ENCODE data around the gene ALDH1A1. TPM values are rescaled to one million over a fixed set of nuclear protein-coding genes. Genes with fewer than 3 reads are reported as not detected.
"Not testable (repeated sequence)": the region's sequence is repeated elsewhere in the genome, so short reads cannot be mapped to it uniquely, and the experiment has no call there.

The ALDH1A1 gene
- total and polyA plus RNA-seq, 2 donors, result 5.6 to 29.1 TPM

DNA sequence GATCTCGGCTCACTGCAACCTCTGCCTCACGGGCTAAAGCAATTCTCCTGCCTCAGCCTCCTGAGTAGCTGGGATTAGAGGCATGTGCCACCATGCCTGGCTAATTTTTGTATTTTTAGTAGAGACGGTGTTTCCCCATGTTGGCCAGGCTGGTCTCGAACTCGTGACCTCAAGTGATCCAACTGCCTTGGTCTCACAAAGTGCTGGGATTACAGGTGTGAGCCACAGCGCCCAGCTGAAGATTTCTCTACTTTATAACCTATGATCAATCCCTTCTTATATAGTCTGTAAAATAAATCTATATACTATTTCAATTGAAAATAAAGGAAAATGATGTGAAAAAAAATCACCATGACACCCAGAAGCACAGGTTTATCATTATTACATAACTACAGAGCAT lies 13.3 kb downstream of the ALDH1A1 start:
- not testable (repeated sequence) for DNase-seq (ENCODE audit: low read depth in 6 of 9, low spot score in 9 of 9); H3K4me3 ChIP-seq (ENCODE audit: low read length in 2 of 2); H3K4me1 ChIP-seq (ENCODE audit: control insufficient read depth in 2 of 2, insufficient read depth in 2 of 2, low read length in 2 of 2); H3K27ac ChIP-seq (ENCODE audit: low read depth in 1 of 2, low read length in 1 of 2); H3K36me3 ChIP-seq (ENCODE audit: control insufficient read depth in 2 of 2, insufficient read depth in 2 of 2, low read length in 1 of 2); H3K9me3 ChIP-seq (ENCODE audit: control insufficient read depth in 2 of 2, insufficient read depth in 1 of 2, low read length in 1 of 2); H3K27me3 ChIP-seq (ENCODE audit: control insufficient read depth in 2 of 2, insufficient read depth in 1 of 2, low read length in 1 of 2)
- 96% methylated on average over 6 of the region's 6 CpGs for WGBS

DNA sequence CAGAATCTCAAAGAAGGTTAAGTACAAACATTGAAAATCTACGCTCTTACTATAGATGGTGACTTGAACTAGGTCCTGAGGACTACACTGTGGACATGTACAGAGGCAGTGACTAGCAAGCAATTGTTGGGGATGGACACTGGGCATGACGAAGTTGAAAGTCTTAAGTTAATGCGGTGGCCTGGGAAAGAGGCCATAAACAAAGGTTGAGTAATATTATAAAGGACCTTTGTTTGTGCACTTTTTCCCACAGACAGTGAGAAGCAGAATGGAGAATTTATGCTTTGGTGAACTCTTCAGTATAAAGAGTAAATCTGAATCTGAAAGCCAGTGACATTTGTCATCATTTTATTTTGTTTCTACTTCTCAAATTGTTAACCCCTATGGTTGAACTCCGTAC lies 15.3 kb downstream of the ALDH1A1 start:
- WGBS, result 96% methylated on average over 4 of the region's 4 CpGs
- no peak overlapping the region for H3K4me3 ChIP-seq (ENCODE audit: low read length in 2 of 2)
- no peaks in the 10 kb centered on the region for H3K4me1 ChIP-seq (ENCODE audit: control insufficient read depth in 2 of 2, insufficient read depth in 2 of 2, low read length in 2 of 2)
- no peaks in the 10 kb centered on the region for H3K36me3 ChIP-seq (ENCODE audit: control insufficient read depth in 2 of 2, insufficient read depth in 2 of 2, low read length in 1 of 2)
- H3K9me3 ChIP-seq (ENCODE audit: control insufficient read depth in 2 of 2, insufficient read depth in 1 of 2, low read length in 1 of 2), result no peaks in the 10 kb centered on the region
- H3K27ac ChIP-seq (ENCODE audit: low read depth in 1 of 2, low read length in 1 of 2), result no peak overlapping the region
- H3K27me3 ChIP-seq (ENCODE audit: control insufficient read depth in 2 of 2, insufficient read depth in 1 of 2, low read length in 1 of 2), result no peaks in the 10 kb centered on the region
- DNase-seq (ENCODE audit: low read depth in 6 of 9, low spot score in 9 of 9), result no peak

DNA sequence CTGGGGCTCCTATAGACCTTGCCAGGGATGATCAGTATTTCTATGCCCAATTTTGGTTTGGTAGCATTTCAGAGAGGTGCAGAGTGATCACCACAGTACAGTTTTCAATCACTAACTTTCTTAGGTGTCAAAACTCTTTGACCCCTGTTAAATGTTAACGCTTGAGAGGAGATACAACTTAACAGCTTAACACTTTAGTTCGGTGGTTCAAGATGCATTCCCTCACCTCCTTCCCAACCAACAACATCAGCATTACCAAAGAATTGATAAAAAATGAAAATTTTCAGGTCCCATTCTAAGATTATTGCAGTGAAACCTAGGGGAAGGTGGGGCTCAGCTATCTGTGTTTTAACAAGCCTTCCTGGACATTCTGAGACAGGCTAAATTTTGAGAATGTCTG lies 16.2 kb downstream of the ALDH1A1 start:
- Histone ChIP-seq H3K27me3 (ENCODE audit: control insufficient read depth in 2 of 2, insufficient read depth in 1 of 2, low read length in 1 of 2) (no peaks in the 10 kb centered on the region), H3K4me3 (ENCODE audit: low read length in 2 of 2) (no peak overlapping the region), H3K36me3 (ENCODE audit: control insufficient read depth in 2 of 2, insufficient read depth in 2 of 2, low read length in 1 of 2) (no peaks in the 10 kb centered on the region), H3K9me3 (ENCODE audit: control insufficient read depth in 2 of 2, insufficient read depth in 1 of 2, low read length in 1 of 2) (no peaks in the 10 kb centered on the region), H3K27ac (ENCODE audit: low read depth in 1 of 2, low read length in 1 of 2) (no peak overlapping the region), H3K4me1 (ENCODE audit: control insufficient read depth in 2 of 2, insufficient read depth in 2 of 2, low read length in 2 of 2) (no peaks in the 10 kb centered on the region)
- WGBS, result 96% methylated on average over 2 of the region's 2 CpGs
- DNase-seq (ENCODE audit: low read depth in 6 of 9, low spot score in 9 of 9), result no peak

DNA sequence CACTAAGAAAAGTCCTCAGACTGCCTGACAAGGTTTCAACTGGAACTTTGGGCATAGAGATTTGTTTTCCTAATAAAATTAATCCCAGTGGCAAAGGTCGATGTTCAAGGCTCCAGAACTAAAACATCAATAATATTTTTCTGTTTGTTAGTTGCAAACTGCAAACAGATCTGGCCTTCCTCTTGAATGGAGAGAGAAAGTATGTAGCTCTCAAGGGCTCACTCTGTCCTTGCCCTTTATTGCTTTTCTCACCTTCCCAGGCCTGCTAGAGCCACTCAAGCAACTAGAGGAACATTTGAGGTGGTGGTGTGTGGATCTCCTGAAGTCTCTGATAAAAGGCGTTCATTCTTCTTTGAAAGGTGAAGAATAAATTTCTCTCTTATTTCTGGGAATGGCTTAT lies 16.6 kb downstream of the ALDH1A1 start:
- H3K4me1 ChIP-seq (ENCODE audit: control insufficient read depth in 2 of 2, insufficient read depth in 2 of 2, low read length in 2 of 2), result no peaks in the 10 kb centered on the region

DNA sequence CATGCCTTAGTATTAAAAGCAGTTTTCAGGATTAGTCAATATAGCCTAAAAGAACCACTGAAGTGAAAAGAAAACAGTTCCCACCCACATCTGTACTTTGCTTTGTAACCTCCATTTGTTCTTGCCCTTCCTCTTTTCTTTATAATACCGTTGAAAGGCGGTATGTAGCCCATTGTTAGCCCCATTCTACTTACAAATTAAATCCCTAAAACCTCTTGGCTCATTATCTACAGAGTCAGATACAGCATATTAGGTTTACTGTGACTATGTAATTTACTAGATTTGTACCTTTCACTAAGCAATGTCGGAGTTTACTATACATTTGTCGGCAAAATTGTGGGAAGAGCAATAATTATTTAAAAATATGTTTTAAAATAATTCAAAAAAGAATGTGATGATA lies 17.3 kb downstream of the ALDH1A1 start:
- Histone ChIP-seq H3K9me3 (ENCODE audit: control insufficient read depth in 2 of 2, insufficient read depth in 1 of 2, low read length in 1 of 2) (no peaks in the 10 kb centered on the region), H3K4me1 (ENCODE audit: control insufficient read depth in 2 of 2, insufficient read depth in 2 of 2, low read length in 2 of 2) (no peaks in the 10 kb centered on the region), H3K4me3 (ENCODE audit: low read length in 2 of 2) (no peak overlapping the region), H3K27ac (ENCODE audit: low read depth in 1 of 2, low read length in 1 of 2) (no peak overlapping the region), H3K36me3 (ENCODE audit: control insufficient read depth in 2 of 2, insufficient read depth in 2 of 2, low read length in 1 of 2) (no peaks in the 10 kb centered on the region), H3K27me3 (ENCODE audit: control insufficient read depth in 2 of 2, insufficient read depth in 1 of 2, low read length in 1 of 2) (no peaks in the 10 kb centered on the region)
- WGBS, result 97% methylated on average over 4 of the region's 4 CpGs
- no peak for DNase-seq (ENCODE audit: low read depth in 6 of 9, low spot score in 9 of 9)

More for the DNA sequence above, 16.6 kb downstream of the ALDH1A1 start:
- no peaks in the 10 kb centered on the region for H3K9me3 ChIP-seq (ENCODE audit: control insufficient read depth in 2 of 2, insufficient read depth in 1 of 2, low read length in 1 of 2)
- no peak overlapping the region for H3K27ac ChIP-seq (ENCODE audit: low read depth in 1 of 2, low read length in 1 of 2)
- no peaks in the 10 kb centered on the region for H3K36me3 ChIP-seq (ENCODE audit: control insufficient read depth in 2 of 2, insufficient read depth in 2 of 2, low read length in 1 of 2)
- H3K4me3 ChIP-seq (ENCODE audit: low read length in 2 of 2), result no peak overlapping the region
- H3K27me3 ChIP-seq (ENCODE audit: control insufficient read depth in 2 of 2, insufficient read depth in 1 of 2, low read length in 1 of 2), result no peaks in the 10 kb centered on the region
- 94% methylated on average over 2 of the region's 2 CpGs for WGBS
- no peak for DNase-seq (ENCODE audit: low read depth in 6 of 9, low spot score in 9 of 9)

DNA sequence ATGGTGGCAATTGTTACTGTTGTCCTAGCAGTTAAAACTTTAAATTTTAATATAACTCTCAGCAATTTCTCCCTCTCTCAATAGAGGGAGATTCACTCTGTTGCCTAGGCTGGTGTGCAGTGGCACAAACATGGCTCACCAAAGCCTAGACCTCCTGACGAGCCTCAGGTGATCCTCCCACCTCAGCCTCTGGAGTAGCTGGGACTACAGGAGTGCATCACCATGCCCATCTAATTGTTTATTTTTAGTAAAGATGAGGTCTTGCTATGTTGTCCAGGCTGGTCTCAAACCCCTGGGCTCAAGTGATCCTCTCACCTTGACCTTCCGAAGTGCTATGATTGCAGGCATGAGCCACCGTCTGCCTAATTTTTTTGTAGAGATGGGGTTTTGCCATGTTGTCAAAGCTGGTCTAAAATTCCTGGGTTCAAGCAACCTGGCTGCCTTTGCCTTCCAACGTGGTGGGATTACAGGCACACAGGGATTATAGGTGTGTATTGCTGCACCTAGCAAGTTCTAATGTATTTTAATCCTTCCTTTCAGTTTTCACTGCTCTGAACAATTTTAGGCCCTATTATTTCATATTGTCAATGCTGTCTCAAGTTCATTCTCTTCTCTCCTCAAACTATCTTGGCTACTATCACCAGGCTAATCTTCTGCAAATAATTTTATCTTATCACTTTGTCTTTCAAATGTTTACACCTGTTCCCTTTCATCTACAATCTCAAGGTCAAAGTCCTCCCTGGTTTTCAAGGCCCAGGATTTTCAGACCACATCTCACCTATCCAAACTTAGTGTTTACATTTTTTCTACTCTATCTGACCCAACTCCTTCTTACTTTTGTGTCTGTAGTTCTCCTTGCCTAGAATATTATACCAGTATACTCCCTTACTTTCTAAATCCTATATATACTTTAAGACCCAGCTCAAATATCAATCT lies 18.9 kb downstream of the ALDH1A1 start:
- H3K4me1 ChIP-seq (ENCODE audit: control insufficient read depth in 2 of 2, insufficient read depth in 2 of 2, low read length in 2 of 2), result no peaks in the 10 kb centered on the region
- 92% methylated on average over 4 of the region's 4 CpGs for WGBS

GRCh38 chr9:72932619-72933018 lies 20.2 kb downstream of the ALDH1A1 start:
- no peaks in the 10 kb centered on the region for H3K36me3 ChIP-seq (ENCODE audit: control insufficient read depth in 2 of 2, insufficient read depth in 2 of 2, low read length in 1 of 2)
- 93% methylated on average over 3 of the region's 3 CpGs for WGBS
- no peak overlapping the region for H3K4me3 ChIP-seq (ENCODE audit: low read length in 2 of 2)
- DNase-seq (ENCODE audit: low read depth in 6 of 9, low spot score in 9 of 9), result no peak
- H3K9me3 ChIP-seq (ENCODE audit: control insufficient read depth in 2 of 2, insufficient read depth in 1 of 2, low read length in 1 of 2), result no peaks in the 10 kb centered on the region
- H3K27ac ChIP-seq (ENCODE audit: low read depth in 1 of 2, low read length in 1 of 2), result no peak overlapping the region
- no peaks in the 10 kb centered on the region for H3K27me3 ChIP-seq (ENCODE audit: control insufficient read depth in 2 of 2, insufficient read depth in 1 of 2, low read length in 1 of 2)
- no peaks in the 10 kb centered on the region for H3K4me1 ChIP-seq (ENCODE audit: control insufficient read depth in 2 of 2, insufficient read depth in 2 of 2, low read length in 2 of 2)

More for the DNA sequence above, 18.9 kb downstream of the ALDH1A1 start:
- H3K27me3 ChIP-seq (ENCODE audit: control insufficient read depth in 2 of 2, insufficient read depth in 1 of 2, low read length in 1 of 2), result no peaks in the 10 kb centered on the region
- no peaks in the 10 kb centered on the region for H3K36me3 ChIP-seq (ENCODE audit: control insufficient read depth in 2 of 2, insufficient read depth in 2 of 2, low read length in 1 of 2)
- DNase-seq (ENCODE audit: low read depth in 6 of 9, low spot score in 9 of 9), result no peak
- no peaks in the 10 kb centered on the region for H3K9me3 ChIP-seq (ENCODE audit: control insufficient read depth in 2 of 2, insufficient read depth in 1 of 2, low read length in 1 of 2)
- no peak overlapping the region for H3K4me3 ChIP-seq (ENCODE audit: low read length in 2 of 2)
- H3K27ac ChIP-seq (ENCODE audit: low read depth in 1 of 2, low read length in 1 of 2), result no peak overlapping the region

- Histone ChIP-seq H3K4me1 (ENCODE audit: control insufficient read depth in 2 of 2, insufficient read depth in 2 of 2, low read length in 2 of 2) (no peaks in the 10 kb centered on the region), H3K9me3 (ENCODE audit: control insufficient read depth in 2 of 2, insufficient read depth in 1 of 2, low read length in 1 of 2) (no peaks in the 10 kb centered on the region), H3K36me3 (ENCODE audit: control insufficient read depth in 2 of 2, insufficient read depth in 2 of 2, low read length in 1 of 2) (no peaks in the 10 kb centered on the region), H3K27me3 (ENCODE audit: control insufficient read depth in 2 of 2, insufficient read depth in 1 of 2, low read length in 1 of 2) (no peaks in the 10 kb centered on the region), H3K4me3 (ENCODE audit: low read length in 2 of 2) (no peak overlapping the region), H3K27ac (ENCODE audit: low read depth in 1 of 2, low read length in 1 of 2) (no peak overlapping the region)
- no peak for DNase-seq (ENCODE audit: low read depth in 6 of 9, low spot score in 9 of 9)
Measured at GRCh38 chr9:72931897-72932296, 21.0 kb downstream of the ALDH1A1 start.

GRCh38 chr9:72931437-72931836 lies 21.4 kb downstream of the ALDH1A1 start:
- 100% methylated on average over 1 of the region's 1 CpG for WGBS
- Histone ChIP-seq H3K4me1 (ENCODE audit: control insufficient read depth in 2 of 2, insufficient read depth in 2 of 2, low read length in 2 of 2) (no peaks in the 10 kb centered on the region), H3K27ac (ENCODE audit: low read depth in 1 of 2, low read length in 1 of 2) (no peak overlapping the region), H3K9me3 (ENCODE audit: control insufficient read depth in 2 of 2, insufficient read depth in 1 of 2, low read length in 1 of 2) (no peaks in the 10 kb centered on the region), H3K36me3 (ENCODE audit: control insufficient read depth in 2 of 2, insufficient read depth in 2 of 2, low read length in 1 of 2) (no peaks in the 10 kb centered on the region), H3K27me3 (ENCODE audit: control insufficient read depth in 2 of 2, insufficient read depth in 1 of 2, low read length in 1 of 2) (no peaks in the 10 kb centered on the region), H3K4me3 (ENCODE audit: low read length in 2 of 2) (no peak overlapping the region)
- no peak for DNase-seq (ENCODE audit: low read depth in 6 of 9, low spot score in 9 of 9)
